Nephron progenitor cell (in vitro differentiated cells): ENCODE data around the gene SNRPE.

ENCODE experiments used
- DNase-seq: peaks from one replicate; pipeline ENCODE4 v3.0.0; 2021
- H3K27ac Mint-ChIP-seq: 2 replicates; pipeline ENCODE4 v1.8.0; 2021; ENCODE audit warnings: mild to moderate bottlenecking, moderate library complexity, mixed read lengths
- H3K27me3 Mint-ChIP-seq: 2 replicates; pipeline ENCODE4 v1.8.0; 2021; ENCODE audit warnings: mild to moderate bottlenecking, low read depth, mixed read lengths; ENCODE audit not compliant: poor library complexity
- H3K36me3 Mint-ChIP-seq: 2 replicates; pipeline ENCODE4 v1.8.0; 2021; ENCODE audit warnings: low read depth, mixed read lengths
- H3K4me1 Mint-ChIP-seq: 2 replicates; pipeline ENCODE4 v1.8.0; 2021; ENCODE audit warnings: mixed read lengths
- H3K4me3 Mint-ChIP-seq: 2 replicates; pipeline ENCODE4 v1.8.0; 2021; ENCODE audit warnings: mild to moderate bottlenecking, moderate library complexity, mixed read lengths
- H3K9me3 Mint-ChIP-seq: 2 replicates; pipeline ENCODE4 v1.8.0; 2021; ENCODE audit warnings: mild to moderate bottlenecking, moderate library complexity, mixed read lengths
- TF ChIP-seq, protein P1 (sequence below): fragments of 200-600 bp; sonication (generic); IDR thresholded peaks from 2 replicates; pipeline ENCODE4 v1.5.0; 2021; ENCODE audit warnings: antibody characterized with exemption

The SNRPE gene

DNA sequence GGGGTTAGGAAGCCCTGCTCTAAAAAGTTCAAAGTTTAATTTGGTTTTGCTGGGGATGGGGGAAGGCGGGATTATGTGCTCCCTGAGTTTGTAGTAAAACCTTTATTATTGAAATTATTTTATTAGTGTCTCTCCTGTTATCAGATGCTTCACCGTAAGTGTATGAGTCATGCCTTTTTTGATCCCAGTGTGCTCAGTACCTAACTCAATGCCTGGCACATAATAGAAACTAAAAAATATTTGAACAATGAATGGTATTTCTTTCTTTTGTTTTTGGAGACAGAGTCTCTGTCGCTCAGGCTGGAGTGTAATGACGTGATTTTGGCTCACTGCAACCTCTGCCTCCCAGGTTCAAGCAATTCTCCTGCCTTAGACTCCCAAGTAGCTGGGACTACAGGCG, 6.4 kb downstream of the SNRPE start:
- H3K36me3 Mint-ChIP-seq = peaks cover 75% of the 10 kb centered on the region
- no peak for DNase-seq
- no peaks in the 10 kb centered on the region for H3K9me3 Mint-ChIP-seq
- H3K27me3 Mint-ChIP-seq = no peaks in the 10 kb centered on the region
- H3K4me1 Mint-ChIP-seq = peaks cover 23% of the 10 kb centered on the region
- H3K27ac Mint-ChIP-seq = no peak overlapping the region
- TF ChIP-seq, protein P1, sequence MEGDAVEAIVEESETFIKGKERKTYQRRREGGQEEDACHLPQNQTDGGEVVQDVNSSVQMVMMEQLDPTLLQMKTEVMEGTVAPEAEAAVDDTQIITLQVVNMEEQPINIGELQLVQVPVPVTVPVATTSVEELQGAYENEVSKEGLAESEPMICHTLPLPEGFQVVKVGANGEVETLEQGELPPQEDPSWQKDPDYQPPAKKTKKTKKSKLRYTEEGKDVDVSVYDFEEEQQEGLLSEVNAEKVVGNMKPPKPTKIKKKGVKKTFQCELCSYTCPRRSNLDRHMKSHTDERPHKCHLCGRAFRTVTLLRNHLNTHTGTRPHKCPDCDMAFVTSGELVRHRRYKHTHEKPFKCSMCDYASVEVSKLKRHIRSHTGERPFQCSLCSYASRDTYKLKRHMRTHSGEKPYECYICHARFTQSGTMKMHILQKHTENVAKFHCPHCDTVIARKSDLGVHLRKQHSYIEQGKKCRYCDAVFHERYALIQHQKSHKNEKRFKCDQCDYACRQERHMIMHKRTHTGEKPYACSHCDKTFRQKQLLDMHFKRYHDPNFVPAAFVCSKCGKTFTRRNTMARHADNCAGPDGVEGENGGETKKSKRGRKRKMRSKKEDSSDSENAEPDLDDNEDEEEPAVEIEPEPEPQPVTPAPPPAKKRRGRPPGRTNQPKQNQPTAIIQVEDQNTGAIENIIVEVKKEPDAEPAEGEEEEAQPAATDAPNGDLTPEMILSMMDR = no peak
- H3K4me3 Mint-ChIP-seq = no peak overlapping the region

DNA sequence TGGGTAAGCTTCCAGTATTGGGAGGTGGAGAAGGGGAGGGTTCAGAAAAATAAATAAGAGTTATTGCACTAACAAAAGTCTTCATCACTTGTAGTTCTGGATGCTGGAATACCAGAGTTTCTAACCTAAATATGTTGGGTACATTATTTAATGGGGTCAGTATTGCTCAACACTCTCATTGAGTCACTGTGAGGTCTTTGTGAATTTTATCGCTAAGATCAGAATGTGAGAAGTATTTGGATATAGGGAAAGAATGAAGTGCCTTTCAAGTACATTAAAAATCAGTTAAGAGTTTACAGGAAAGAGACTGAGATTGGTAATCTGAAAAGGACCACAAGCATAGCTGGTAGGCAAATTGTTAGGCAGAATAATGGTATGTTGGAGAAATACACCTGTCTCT, 8.8 kb downstream of the SNRPE start:
- no peaks in the 10 kb centered on the region for H3K9me3 Mint-ChIP-seq
- H3K27me3 Mint-ChIP-seq = no peaks in the 10 kb centered on the region
- H3K4me1 Mint-ChIP-seq = peaks cover 14% of the 10 kb centered on the region
- H3K4me3 Mint-ChIP-seq = no peak overlapping the region
- TF ChIP-seq, protein P1 = no peak
- DNase-seq = no peak
- peaks cover 68% of the 10 kb centered on the region for H3K36me3 Mint-ChIP-seq
- peak overlapping the region; percentile 14 for H3K27ac Mint-ChIP-seq

DNA sequence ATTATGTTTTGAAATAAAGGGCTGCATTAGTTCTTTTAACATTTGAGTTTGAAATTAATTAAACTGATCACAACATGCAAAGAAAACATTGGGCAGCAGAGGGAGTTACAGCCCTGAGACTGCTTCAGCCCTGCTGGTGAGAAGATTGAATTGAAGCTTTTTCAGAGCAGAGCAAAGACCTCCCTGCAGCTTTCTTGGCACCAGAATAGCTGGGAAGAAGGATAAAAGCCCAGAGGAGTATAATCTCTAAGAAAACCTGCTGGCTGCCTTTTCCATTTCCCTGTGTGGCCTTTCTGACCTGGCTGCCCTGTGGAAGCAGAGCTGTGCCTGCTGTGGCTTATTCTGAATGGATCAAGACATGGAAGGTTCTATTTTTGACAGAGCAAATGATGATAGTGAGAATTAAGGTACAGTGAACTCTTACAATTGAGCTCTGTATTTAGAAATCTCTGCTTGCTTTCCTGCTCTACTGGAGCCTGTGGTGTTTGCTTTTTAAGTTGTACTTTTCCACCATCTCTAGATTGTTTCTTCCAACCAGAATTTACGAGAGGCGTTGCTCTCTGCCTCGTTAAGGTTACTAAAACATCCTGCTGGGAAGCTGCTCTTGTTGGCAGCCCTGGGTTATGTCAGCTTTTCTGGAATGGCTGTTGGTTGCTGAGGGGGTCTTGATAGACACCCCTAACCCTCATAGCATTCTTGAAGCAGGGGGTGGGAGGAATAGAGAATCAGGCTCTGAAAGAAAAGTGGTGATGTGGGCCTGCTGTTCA, 9.9 kb downstream of the SNRPE start:
- Mint-ChIP-seq H3K36me3 (peaks cover 67% of the 10 kb centered on the region), H3K4me3 (no peak overlapping the region), H3K9me3 (no peaks in the 10 kb centered on the region), H3K27me3 (no peaks in the 10 kb centered on the region), H3K4me1 (peaks cover 14% of the 10 kb centered on the region), H3K27ac (peak overlapping the region; percentile 80)
- DNase-seq = peak; percentile 33
- TF ChIP-seq, protein P1 = peak; percentile 81

DNA sequence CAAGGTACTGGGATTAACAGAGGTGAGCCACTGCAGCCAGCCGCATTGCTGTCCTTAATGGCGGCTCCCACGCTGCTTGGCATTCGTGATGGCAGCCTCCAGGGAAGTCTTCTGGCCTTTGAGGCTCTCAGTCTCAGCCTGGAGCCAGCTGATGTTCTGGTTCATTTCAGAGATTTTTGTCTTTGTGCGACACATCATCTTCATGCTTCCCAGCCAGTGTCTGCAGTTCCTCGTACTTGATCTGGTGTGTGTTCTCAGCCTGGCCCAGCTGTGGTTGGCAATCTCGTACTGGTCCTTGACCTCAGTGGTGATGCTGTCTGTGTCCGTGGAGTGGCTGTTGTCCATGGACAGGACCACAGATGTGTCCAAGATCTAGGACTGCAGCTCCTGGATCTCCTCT, 11.7 kb downstream of the SNRPE start:
- H3K27me3 Mint-ChIP-seq = no peaks in the 10 kb centered on the region
- H3K27ac Mint-ChIP-seq = no peak overlapping the region
- DNase-seq = no peak
- no peaks in the 10 kb centered on the region for H3K9me3 Mint-ChIP-seq
- TF ChIP-seq, protein P1 = no peak
- H3K4me1 Mint-ChIP-seq = peaks cover 14% of the 10 kb centered on the region
- peaks cover 57% of the 10 kb centered on the region for H3K36me3 Mint-ChIP-seq
- H3K4me3 Mint-ChIP-seq = no peak overlapping the region

DNA sequence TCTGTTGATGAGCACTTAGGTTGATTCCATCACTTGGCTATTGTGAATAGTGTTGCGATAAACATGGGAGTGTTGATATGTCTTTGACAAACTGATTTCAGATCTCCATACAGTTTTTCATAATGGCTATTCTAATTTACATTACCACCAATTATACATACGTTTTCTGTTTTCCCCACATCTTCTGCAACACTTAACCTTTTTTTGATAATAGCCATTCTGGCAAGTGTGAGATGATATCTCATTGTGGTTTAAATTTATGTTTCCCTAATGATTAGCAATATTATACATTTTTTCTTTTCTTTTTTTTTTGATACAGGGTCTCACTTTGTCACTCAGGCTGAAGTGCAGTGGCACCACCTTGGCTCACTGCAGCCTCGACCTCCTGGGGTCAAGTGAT, 17.0 kb downstream of the SNRPE start:
- DNase-seq = no peak
- Mint-ChIP-seq H3K27me3 (no peaks in the 10 kb centered on the region), H3K4me3 (no peak overlapping the region), H3K36me3 (peaks cover 45% of the 10 kb centered on the region), H3K4me1 (no peaks in the 10 kb centered on the region), H3K27ac (no peak overlapping the region), H3K9me3 (peaks cover 5% of the 10 kb centered on the region)
- TF ChIP-seq, protein P1 = no peak

DNA sequence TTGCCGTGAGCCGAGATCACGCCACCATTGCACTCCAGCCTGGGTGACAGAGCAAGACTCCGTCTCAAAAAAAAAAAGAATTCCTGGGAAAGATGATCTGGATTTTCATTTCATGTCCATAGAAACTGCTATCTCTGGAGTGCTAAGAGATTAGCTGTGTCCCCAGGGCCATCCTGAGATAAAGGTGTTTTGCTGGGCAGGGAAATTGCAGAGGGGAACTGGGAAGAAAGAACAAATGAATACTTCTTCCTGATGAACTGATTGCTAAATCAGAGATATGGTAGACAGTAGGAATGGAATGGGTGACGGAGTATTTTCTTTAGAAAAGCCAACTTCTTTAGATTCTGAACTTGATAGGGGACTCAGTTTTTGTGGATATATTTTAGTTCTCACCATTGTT, 19.2 kb downstream of the SNRPE start:
- no peak overlapping the region for H3K4me3 Mint-ChIP-seq
- TF ChIP-seq, protein P1 = no peak
- DNase-seq = no peak
- peaks cover 5% of the 10 kb centered on the region for H3K9me3 Mint-ChIP-seq
- peaks cover 32% of the 10 kb centered on the region for H3K36me3 Mint-ChIP-seq
- H3K27me3 Mint-ChIP-seq = peaks cover 3% of the 10 kb centered on the region
- no peaks in the 10 kb centered on the region for H3K4me1 Mint-ChIP-seq
- no peak overlapping the region for H3K27ac Mint-ChIP-seq
